Large intestine (tissue), 3 donors: ENCODE data around the gene DACH1. TPM values are rescaled to one million over a fixed set of nuclear protein-coding genes. Genes with fewer than 3 reads are reported as not detected.

Experiments
- DNase-seq, 2 donors: peaks; one replicate each; pipeline versions ENCODE4 v3.0.0 to v3.0.0-alpha.2; 2013
- H3K27ac ChIP-seq: one replicate; pipeline ENCODE4 v1.5.1; 2013; ENCODE audit warnings: low read length
- H3K27me3 ChIP-seq: 2 replicates; pipeline ENCODE4 v1.6.1; 2013; ENCODE audit warnings: low read length; ENCODE audit not compliant: control insufficient read depth, insufficient read depth
- H3K36me3 ChIP-seq: 2 replicates; pipeline ENCODE4 v1.6.1; 2013; ENCODE audit warnings: low read length; ENCODE audit not compliant: control insufficient read depth, insufficient read depth
- H3K4me1 ChIP-seq: one replicate; pipeline ENCODE4 v1.6.1; 2013; ENCODE audit warnings: low read length; ENCODE audit not compliant: control insufficient read depth, insufficient read depth
- H3K4me3 ChIP-seq: one replicate; pipeline ENCODE4 v1.5.1; 2013; ENCODE audit warnings: low read length
- H3K9me3 ChIP-seq: one replicate; pipeline ENCODE4 v1.6.1; 2013; ENCODE audit warnings: mild to moderate bottlenecking, low read depth, low read length, moderate library complexity; ENCODE audit not compliant: control insufficient read depth
- WGBS: methylation state at CpG from one replicate; pipeline ENCODE4 v1.1.5; 2013; ENCODE audit warnings: low lambda C conversion rate; ENCODE audit not compliant: insufficient coverage; 5-methylcytosine and 5-hydroxymethylcytosine counted together
- polyA plus RNA-seq: library from polyadenylated mRNA; unstranded; fragments of 120-200 nt; gene quantifications from one replicate; pipeline ENCODE4 v1.2.1, GENCODE V29; 2013

Gene DACH1
- polyA plus RNA-seq, 1 donor, result 25.0 TPM

DNA sequence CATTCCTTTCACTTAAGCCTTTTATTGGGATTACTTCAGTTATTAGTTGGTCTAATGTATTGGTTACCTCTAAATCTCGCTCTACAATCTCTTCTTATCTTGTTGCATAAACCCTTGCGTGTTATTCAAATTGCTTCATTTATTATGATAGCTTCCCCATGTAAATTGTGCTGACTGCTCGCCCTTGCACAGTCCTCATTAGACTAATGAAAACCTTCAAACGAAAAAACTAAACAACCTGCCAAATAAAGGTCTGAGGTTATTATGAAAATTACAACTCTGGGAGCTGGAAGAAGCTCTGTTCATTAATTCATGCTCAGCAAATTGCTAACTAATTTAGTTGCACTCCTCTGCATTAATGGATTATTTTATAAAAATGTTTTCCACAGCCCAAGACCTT lies 320.1 kb downstream of the DACH1 start:
- H3K9me3 ChIP-seq, result peaks cover 2% of the 10 kb centered on the region
- DNase-seq, result no peak
- H3K4me3 ChIP-seq, result no peak overlapping the region
- 93% methylated on average over 2 of the region's 4 CpGs for WGBS
- no peak overlapping the region for H3K27ac ChIP-seq
- H3K36me3 ChIP-seq, result peaks cover 4% of the 10 kb centered on the region
- H3K4me1 ChIP-seq, result no peaks in the 10 kb centered on the region
- H3K27me3 ChIP-seq, result no peaks in the 10 kb centered on the region

DNA sequence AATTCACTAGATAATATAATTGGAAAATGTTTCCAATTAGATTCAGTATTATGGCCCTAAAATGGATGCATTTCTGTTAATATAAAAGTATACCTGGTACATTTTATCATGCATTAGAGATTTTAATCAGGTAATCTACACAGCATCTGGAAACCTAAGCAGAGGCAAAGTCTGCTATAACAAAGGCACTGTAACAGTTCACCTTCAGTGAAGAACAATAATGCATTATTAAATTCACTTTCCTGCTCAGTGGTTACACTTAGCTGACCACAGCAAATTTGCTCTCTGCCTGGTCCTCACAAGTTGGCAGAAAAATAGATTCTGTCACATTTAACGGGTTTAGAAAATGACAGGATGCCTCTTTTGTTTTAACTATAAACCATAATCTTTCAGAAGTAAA lies 326.9 kb downstream of the DACH1 start:
- Histone ChIP-seq H3K9me3 (no peaks in the 10 kb centered on the region), H3K27ac (no peak overlapping the region), H3K27me3 (no peaks in the 10 kb centered on the region), H3K4me3 (no peak overlapping the region), H3K4me1 (no peaks in the 10 kb centered on the region), H3K36me3 (no peaks in the 10 kb centered on the region)
- DNase-seq, result no peak
- WGBS, result no CpG with 5 or more reads among the region's 1 CpG

DNA sequence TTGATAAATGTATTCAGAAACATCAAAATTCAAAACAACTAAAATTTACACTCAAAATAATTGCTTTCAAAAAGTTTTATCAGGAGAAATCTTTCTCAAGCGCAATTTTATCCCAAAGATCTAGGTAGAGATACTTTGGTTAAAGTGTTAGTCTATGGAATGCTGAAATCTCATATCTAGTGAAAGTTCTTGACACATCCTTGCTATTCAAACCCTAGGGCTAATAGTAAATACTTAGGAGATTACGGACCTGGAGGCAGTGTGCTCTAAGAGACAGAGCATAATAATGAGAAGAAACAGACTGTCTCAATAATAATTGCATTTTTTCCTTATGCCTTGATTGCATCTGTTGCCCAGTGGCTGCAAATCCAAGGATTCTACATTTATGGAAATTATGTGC lies 330.8 kb downstream of the DACH1 start:
- H3K27ac ChIP-seq, result no peak overlapping the region
- H3K9me3 ChIP-seq, result no peaks in the 10 kb centered on the region
- H3K36me3 ChIP-seq, result no peaks in the 10 kb centered on the region
- DNase-seq, result no peak
- H3K4me3 ChIP-seq, result no peak overlapping the region
- H3K4me1 ChIP-seq, result no peaks in the 10 kb centered on the region
- H3K27me3 ChIP-seq, result no peaks in the 10 kb centered on the region
- WGBS, result 100% methylated on average over 1 of the region's 2 CpGs

DNA sequence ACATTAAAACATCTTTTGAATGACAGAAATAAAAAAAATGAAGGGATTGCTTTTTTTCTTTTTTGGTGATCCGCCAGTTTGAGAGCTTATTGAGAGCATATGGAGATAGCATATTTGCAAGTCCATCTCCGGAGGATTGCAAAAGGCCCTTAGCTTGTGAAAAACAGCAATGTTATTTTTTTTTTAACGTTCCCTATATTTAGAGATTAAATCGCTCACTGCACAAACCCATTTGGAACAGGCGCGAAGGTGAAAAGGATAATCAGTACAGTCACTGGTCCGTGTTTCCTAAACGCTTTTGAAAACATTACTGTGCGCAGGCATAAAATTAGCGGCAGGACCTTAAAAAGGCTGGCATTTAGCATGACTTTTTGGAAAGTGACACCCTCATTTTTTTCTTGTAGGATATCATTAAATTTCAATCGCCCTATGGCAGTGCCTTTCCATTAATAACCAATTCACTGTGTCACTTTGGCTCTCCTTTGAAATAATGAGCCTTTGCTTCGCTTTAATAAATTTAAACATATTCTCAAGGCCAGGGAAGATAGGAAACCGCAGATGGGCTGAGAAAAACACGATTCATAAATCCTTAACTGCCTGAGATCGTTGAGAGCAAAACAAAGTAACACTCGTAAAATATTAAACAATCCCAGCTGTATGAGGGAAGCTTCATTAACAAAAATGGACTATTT lies 342.2 kb downstream of the DACH1 start:
- Histone ChIP-seq H3K9me3 (no peaks in the 10 kb centered on the region), H3K36me3 (no peaks in the 10 kb centered on the region), H3K27me3 (no peaks in the 10 kb centered on the region), H3K27ac (no peak overlapping the region), H3K4me1 (peaks cover 7% of the 10 kb centered on the region), H3K4me3 (no peak overlapping the region)
- 87% methylated on average over 5 of the region's 16 CpGs for WGBS
- no peak for DNase-seq

DNA sequence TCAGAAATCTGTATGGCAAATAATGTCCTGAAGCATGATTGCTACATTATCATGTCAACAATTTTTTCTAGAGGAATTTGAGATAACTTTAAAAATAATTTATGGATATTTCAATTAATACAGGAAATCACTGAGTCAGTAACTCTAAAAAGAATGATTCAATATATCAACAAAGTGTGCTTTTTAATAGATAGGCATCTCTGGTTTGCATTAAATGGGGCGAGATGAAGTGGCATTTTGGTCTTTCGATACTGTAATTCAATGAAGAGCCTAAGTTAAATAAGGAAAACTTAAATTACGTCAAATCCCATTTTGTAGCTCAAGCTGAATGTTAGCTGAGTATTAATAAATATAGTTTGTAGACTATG lies 342.8 kb downstream of the DACH1 start:
- Histone ChIP-seq H3K4me1 (peaks cover 7% of the 10 kb centered on the region), H3K27ac (no peak overlapping the region), H3K9me3 (no peaks in the 10 kb centered on the region), H3K36me3 (no peaks in the 10 kb centered on the region), H3K4me3 (no peak overlapping the region), H3K27me3 (no peaks in the 10 kb centered on the region)
- DNase-seq, result no peak
- 100% methylated on average over 2 of the region's 3 CpGs for WGBS

DNA sequence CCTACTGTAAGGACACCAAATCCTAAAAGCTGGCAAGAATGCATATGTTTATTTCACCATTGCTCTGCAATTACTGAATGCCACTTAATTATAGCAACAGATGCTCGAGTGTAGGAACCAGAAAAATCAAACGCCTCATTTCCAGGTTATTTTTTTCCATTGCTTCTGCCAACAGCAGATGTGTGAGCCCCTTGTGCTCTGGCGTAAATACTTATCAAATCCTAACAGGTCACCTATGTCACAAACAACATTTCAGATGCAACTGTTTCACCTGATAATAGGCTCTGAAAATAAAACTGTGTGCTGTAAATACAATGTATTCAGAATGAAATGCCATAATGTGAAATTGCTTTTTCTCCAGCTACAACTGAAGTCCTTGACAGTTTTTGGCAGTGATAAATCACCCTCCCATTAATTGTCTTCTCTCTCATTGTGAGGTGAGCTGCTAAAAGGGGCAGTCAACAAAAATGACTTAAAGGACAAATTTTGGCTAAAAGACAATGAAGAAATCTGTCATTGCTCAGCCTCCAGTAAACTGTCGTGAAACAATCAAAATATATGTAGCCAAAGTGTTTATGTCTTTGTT lies 344.0 kb downstream of the DACH1 start:
- Histone ChIP-seq H3K36me3 (no peaks in the 10 kb centered on the region), H3K9me3 (no peaks in the 10 kb centered on the region), H3K4me3 (no peak overlapping the region), H3K4me1 (peaks cover 7% of the 10 kb centered on the region), H3K27ac (no peak overlapping the region), H3K27me3 (no peaks in the 10 kb centered on the region)
- no peak for DNase-seq
- WGBS, result 94% methylated on average over 2 of the region's 4 CpGs

DNA sequence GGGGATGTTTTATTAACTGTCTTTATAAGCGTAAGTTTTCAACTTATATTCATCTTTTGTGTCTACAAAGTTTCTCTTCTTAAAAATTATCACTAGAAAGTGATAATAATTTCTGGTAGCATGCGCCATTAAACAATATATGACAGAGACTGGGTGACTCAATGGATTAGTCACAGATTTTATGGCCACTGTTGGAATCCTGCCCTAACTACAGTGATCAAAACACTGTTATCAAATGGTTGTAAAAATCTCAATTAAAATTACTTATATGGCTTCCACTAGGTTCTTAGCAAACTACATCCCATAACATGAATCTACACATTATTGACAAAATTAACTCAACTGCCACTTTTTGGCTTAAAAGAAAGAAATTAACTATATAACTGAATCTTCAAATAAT lies 350.0 kb downstream of the DACH1 start:
- Histone ChIP-seq H3K4me3 (no peak overlapping the region), H3K36me3 (no peaks in the 10 kb centered on the region), H3K27me3 (no peaks in the 10 kb centered on the region), H3K9me3 (no peaks in the 10 kb centered on the region), H3K4me1 (peaks cover 7% of the 10 kb centered on the region), H3K27ac (no peak overlapping the region)
- peak; percentile 17 to 67 for DNase-seq
- no CpG with 5 or more reads among the region's 2 CpGs for WGBS

DNA sequence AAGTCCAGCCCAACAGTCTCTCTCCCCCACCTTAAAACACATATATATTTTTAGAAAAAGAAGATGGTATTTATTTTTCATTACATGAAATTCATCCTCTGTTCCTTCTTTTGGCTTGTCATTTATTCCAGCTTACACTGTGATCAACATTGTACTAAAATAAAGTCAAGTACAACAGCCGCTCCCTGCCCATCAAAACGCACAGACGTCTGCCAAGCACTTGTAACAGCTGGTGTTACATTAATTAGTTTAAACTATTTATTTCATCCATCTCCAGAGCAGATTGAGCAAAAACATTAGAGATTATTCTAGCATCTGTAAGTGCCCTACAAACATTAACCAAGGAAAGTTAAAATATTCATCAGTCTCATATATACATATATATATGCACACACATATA lies 350.5 kb downstream of the DACH1 start:
- H3K27ac ChIP-seq, result no peak overlapping the region
- H3K4me1 ChIP-seq, result peaks cover 7% of the 10 kb centered on the region
- H3K4me3 ChIP-seq, result no peak overlapping the region
- H3K9me3 ChIP-seq, result no peaks in the 10 kb centered on the region
- DNase-seq, result no peak
- no peaks in the 10 kb centered on the region for H3K27me3 ChIP-seq
- no CpG with 5 or more reads among the region's 3 CpGs for WGBS
- H3K36me3 ChIP-seq, result no peaks in the 10 kb centered on the region

DNA sequence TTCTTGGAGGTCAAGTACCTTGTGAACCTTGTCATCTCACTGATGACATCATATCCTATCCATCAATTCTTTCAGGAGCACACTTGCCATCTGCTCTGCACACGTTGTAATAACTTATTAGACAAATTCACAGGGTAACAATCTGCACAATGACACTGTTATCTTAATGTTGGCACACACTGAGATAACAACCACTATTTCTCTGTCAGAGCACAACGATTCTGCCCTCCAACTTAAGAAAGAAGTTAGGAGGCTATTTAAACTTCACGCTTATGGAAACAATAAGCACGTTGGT lies 351.3 kb downstream of the DACH1 start:
- peak; percentile 9 to 58 for DNase-seq
- H3K27me3 ChIP-seq, result no peaks in the 10 kb centered on the region
- 67% methylated on average over 1 of the region's 4 CpGs for WGBS
- H3K27ac ChIP-seq, result no peak overlapping the region
- no peaks in the 10 kb centered on the region for H3K4me1 ChIP-seq
- H3K36me3 ChIP-seq, result no peaks in the 10 kb centered on the region
- no peaks in the 10 kb centered on the region for H3K9me3 ChIP-seq
- H3K4me3 ChIP-seq, result no peak overlapping the region

DNA sequence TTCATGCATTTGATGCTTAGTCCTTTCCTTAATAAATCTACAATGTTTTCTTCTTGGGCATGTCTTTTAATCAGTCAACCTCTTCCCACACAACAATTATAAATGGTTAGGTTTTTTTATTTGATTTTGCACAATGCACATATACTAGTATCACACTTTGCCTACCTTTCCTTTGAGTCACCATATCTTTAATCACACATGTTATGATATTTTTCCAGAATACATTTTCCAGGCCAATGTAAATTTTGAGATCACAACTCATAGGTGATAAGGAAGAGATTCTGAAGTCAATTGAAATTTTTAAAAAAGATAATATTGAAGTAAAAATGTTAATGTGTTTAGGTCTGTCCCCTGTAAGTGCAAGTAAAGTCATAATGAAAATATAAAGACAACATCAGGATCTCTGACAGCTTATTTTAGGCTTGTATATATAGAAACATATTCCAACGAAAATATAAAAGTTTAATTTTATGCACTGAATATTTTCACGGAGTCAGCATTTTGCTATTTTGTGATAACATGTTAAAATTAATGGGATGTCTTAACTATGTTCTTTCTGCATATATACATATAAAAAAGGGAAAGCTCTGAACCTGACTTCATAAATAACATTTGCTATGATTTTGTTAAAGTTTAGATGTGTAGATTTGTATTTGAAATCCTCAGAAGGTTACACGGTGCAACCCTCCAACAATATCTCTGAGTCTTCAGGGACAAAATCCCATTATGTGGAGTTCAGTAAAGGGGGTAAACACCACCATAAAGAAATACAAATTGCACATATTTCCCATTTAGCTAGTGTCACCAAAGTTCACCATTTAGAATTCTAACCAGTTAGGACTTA lies 351.9 kb downstream of the DACH1 start:
- H3K27me3 ChIP-seq, result no peaks in the 10 kb centered on the region
- no peak for DNase-seq
- H3K36me3 ChIP-seq, result no peaks in the 10 kb centered on the region
- no peaks in the 10 kb centered on the region for H3K4me1 ChIP-seq
- 100% methylated on average over 1 of the region's 3 CpGs for WGBS
- no peak overlapping the region for H3K4me3 ChIP-seq
- no peak overlapping the region for H3K27ac ChIP-seq
- no peaks in the 10 kb centered on the region for H3K9me3 ChIP-seq
